Posterior vena cava (tissue), 2 donors: ENCODE results near the gene KIAA0586. TPM values are rescaled to one million over a fixed set of nuclear protein-coding genes. Genes with fewer than 3 reads are reported as not detected.
"Not testable (repeated sequence)": the region's sequence is repeated elsewhere in the genome, so short reads cannot be mapped to it uniquely, and the experiment has no call there.

ENCODE experiments used
- DNase-seq: peaks from one replicate; pipeline ENCODE4 v3.0.0-alpha.2; 2020; ENCODE audit warnings: low spot score
- intact Hi-C, 2 donors: fragments of 100-400 bp; cut with DNase I; formaldehyde crosslinking; loops; one replicate each; pipeline versions ENCODE4 v1.14.1 to v1.14.2; 2022 to 2023
- long read RNA-seq, 2 donors: library from polyadenylated mRNA; unstranded; transcript quantifications; one replicate each; pipeline ENCODE4 v2.0.0, GENCODE V29; 2020 to 2021
- total RNA-seq, 2 donors: library from RNA; stranded (reverse); fragmentation: NEBNext Ultra II Directional; extraction: Animal tissue kit (Norgen Biotek cat#: 25700); gene quantifications; one replicate each; pipeline ENCODE4 v1.2.1, GENCODE V29; 2021
- donor health status: DM: yes; HTN: yes; CAD: no.
- donor health status: DM: yes; HTN: yes; CAD: no.

KIAA0586 gene
- 10 to 100 TPM; 14.7 to 15.5 TPM for total RNA-seq
- long read RNA-seq, donor 1, partial matches to known transcripts: 0 of 1 reads
- long read RNA-seq, donor 1, other reads (novel, unspliced or antisense): 1 of 1 reads
- long read RNA-seq, donor 2, partial matches to known transcripts: 6 of 11 reads
- long read RNA-seq, donor 2, other reads (novel, unspliced or antisense): 5 of 11 reads

- intact Hi-C loops: no loop called here
- DNase-seq: peak; percentile 99
These were observed at the start of gene KIAA0586, which contains the start of gene TIMM9 for GRCh38 chr14:58427281-58428117. TSS of gene KIAA0586 (plus strand) at chr14:58427719. CDS start at chr14:58428265, 546 bp downstream. TSS of gene TIMM9 (minus strand) at chr14:58427531. CDS start at chr14:58411945, 15,586 bp downstream.

- no peak for DNase-seq
- intact Hi-C loops: no loop called here
These were observed 36.7 kb upstream of the KIAA0586 start for GRCh38 chr14:58390830-58391229.

GRCh38 chr14:58395562-58395811 is 32.0 kb upstream of the KIAA0586 start:
- intact Hi-C loops: no loop called here

GRCh38 chr14:58395812-58396788 is 31.4 kb upstream of the KIAA0586 start, which contains the start of gene TOMM20L:
TSS of gene TOMM20L (plus strand) at chr14:58395930. CDS start at chr14:58395958, 28 bp downstream.
- intact Hi-C loops: no loop called here
- peak; percentile 92 for DNase-seq

More at GRCh38 chr14:58395562-58395811, 32.0 kb upstream of the KIAA0586 start:
- no peak for DNase-seq

GRCh38 chr14:58397156-58397555 is 30.4 kb upstream of the KIAA0586 start:
- no peak for DNase-seq
- intact Hi-C loops: no loop called here

GRCh38 chr14:58398495-58398894 is 29.0 kb upstream of the KIAA0586 start:
- no peak for DNase-seq
- intact Hi-C loops: no loop called here

- intact Hi-C loops: no loop called here
- no peak for DNase-seq
These were observed 28.6 kb upstream of the KIAA0586 start for GRCh38 chr14:58398895-58399294.

GRCh38 chr14:58401587-58401986 is 25.9 kb upstream of the KIAA0586 start:
- no peak for DNase-seq
- intact Hi-C loops: no loop called here

- no peak for DNase-seq
These were observed 18.8 kb upstream of the KIAA0586 start for GRCh38 chr14:58408681-58409215.

GRCh38 chr14:58414845-58415244 is 12.7 kb upstream of the KIAA0586 start:
- no peak for DNase-seq
- intact Hi-C loops: no loop called here

More at GRCh38 chr14:58408681-58409215, 18.8 kb upstream of the KIAA0586 start:
- intact Hi-C loops: no loop called here

- intact Hi-C loops: no loop called here
- DNase-seq: no peak
These were observed 11.6 kb upstream of the KIAA0586 start for GRCh38 chr14:58415636-58416547.

- intact Hi-C loops, DNase-seq: not testable (repeated sequence)
These were observed 10.6 kb upstream of the KIAA0586 start for GRCh38 chr14:58416934-58417333.

GRCh38 chr14:58426670-58427280 is 744 bp upstream of the KIAA0586 start:
- DNase-seq: peak; percentile 84
- intact Hi-C loops: no loop called here

- intact Hi-C loops: no loop called here
- DNase-seq: no peak
These were observed 682 bp downstream of the KIAA0586 start for GRCh38 chr14:58428118-58428683.

GRCh38 chr14:58430156-58430555 is 2.6 kb downstream of the KIAA0586 start:
- intact Hi-C loops: no loop called here
- DNase-seq: no peak

- intact Hi-C loops: no loop called here
These were observed 12.0 kb downstream of the KIAA0586 start for GRCh38 chr14:58439476-58439875.

GRCh38 chr14:58444627-58445026 is 17.1 kb downstream of the KIAA0586 start:
- DNase-seq: no peak
- intact Hi-C loops: no loop called here

More at GRCh38 chr14:58439476-58439875, 12.0 kb downstream of the KIAA0586 start:
- DNase-seq: no peak
